HepG2 (cell line): ENCODE measurements around the gene AKAP6. TPM values are rescaled to one million over a fixed set of nuclear protein-coding genes. Genes with fewer than 3 reads are reported as not detected.

Source experiments
- ATAC-seq: fragments of 200-7000 bp; cut with Tn5 transposase; 3 replicates; pipeline ENCODE4 v1.9.1; 2020; ENCODE audit warnings: mild to moderate bottlenecking, moderate library complexity
- BruUV-seq: library from RNA; stranded (reverse); fragments of 400-500 nt; replicated peaks from 2 replicates; lab custom pipeline; 2021; lab: Mats Ljungman, UMichigan
- CTCF ChIA-PET: fragments of 300-600 bp; formaldehyde crosslinking; extraction: SDS; loops from one replicate; lab custom pipeline; 2021; ENCODE audit warnings: low total read pairs, inconsistent platforms, low intra/inter-chr PET ratio; lab: Yijun Ruan, JAX
- POLR2A ChIA-PET: fragments of 350-600 bp; sonication (Branson Sonifier 250); formaldehyde crosslinking; loops from one replicate; lab custom pipeline; 2020; ENCODE audit warnings: antibody characterized with exemption, inconsistent platforms; lab: Yijun Ruan, JAX
- DNase-seq: peaks from one replicate; pipeline ENCODE4 v3.0.0-alpha.2; 2015; ENCODE audit warnings: low spot score
- FAIRE-seq: peaks from 3 replicates; lab custom pipeline; 2011; peaks lifted over from hg19 to GRCh38; lab: Jason Lieb, UNC
- H2AFZ ChIP-seq: one replicate; pipeline ENCODE4 v1.6.1; 2011; ENCODE audit warnings: low read length, inconsistent platforms
- H3K27ac ChIP-seq: fragments of 300-600 bp; 3 replicates; pipeline ENCODE4 v1.8.0; 2011; ENCODE audit warnings: mixed run types, mild to moderate bottlenecking, mixed read lengths, low read length, inconsistent platforms; ENCODE audit not compliant: insufficient read depth; ENCODE audit errors: extremely low read length
- H3K27me3 ChIP-seq, 2 experiments: fragments of 200-600 bp in 1 of 2; 2 replicates in 1 of 2; 3 replicates in 1 of 2; pipeline versions ENCODE4 v1.6.0 to v1.8.0; 2011; ENCODE audit warnings: low read length in 2 of 2, mild to moderate bottlenecking in 2 of 2, moderate library complexity in 2 of 2, inconsistent platforms in 1 of 2; ENCODE audit not compliant: insufficient read depth in 2 of 2, control insufficient read depth in 1 of 2
- H3K36me3 ChIP-seq, 2 experiments: fragments of 200-600 bp in 1 of 2; replicated peaks in 1 of 2; 2 replicates in 1 of 2; 3 replicates in 1 of 2; pipeline versions ENCODE4 v1.5.1 to v1.8.0; 2011; ENCODE audit warnings: low read length in 2 of 2, inconsistent platforms in 1 of 2; ENCODE audit not compliant: insufficient read depth in 2 of 2, control insufficient read depth in 1 of 2
- H3K4me1 ChIP-seq: 2 replicates; pipeline ENCODE4 v1.5.1; 2012; ENCODE audit warnings: low read length, inconsistent platforms; ENCODE audit not compliant: insufficient read depth
- H3K4me2 ChIP-seq: 2 replicates; pipeline ENCODE4 v1.6.0; 2011; ENCODE audit warnings: low read depth, low read length, inconsistent platforms
- H3K4me3 ChIP-seq, 3 experiments: fragments of 200-600 bp in 1 of 3; sonication (generic), shearing (Covaris generic) in 1 of 3; replicated peaks in 1 of 3; 2 replicates each; pipeline ENCODE4 v1.5.1; 2011 to 2016; ENCODE audit warnings: low read length in 3 of 3, inconsistent platforms in 2 of 3, low read depth in 2 of 3, mild to moderate bottlenecking in 2 of 3, control low read depth in 1 of 3, mixed read lengths in 1 of 3; ENCODE audit not compliant: insufficient read depth in 1 of 3
- H3K79me2 ChIP-seq: one replicate; pipeline ENCODE4 v1.6.1; 2011; ENCODE audit warnings: low read length, inconsistent platforms; ENCODE audit not compliant: insufficient read depth
- H3K9ac ChIP-seq: 2 replicates; pipeline ENCODE4 v1.6.0; 2011; ENCODE audit warnings: mild to moderate bottlenecking, low read depth, low read length, inconsistent platforms; ENCODE audit not compliant: insufficient read depth
- H3K9me3 ChIP-seq: 2 replicates; pipeline ENCODE4 v1.5.1; 2012; ENCODE audit warnings: mild to moderate bottlenecking, low read length
- H4K20me1 ChIP-seq: 2 replicates; pipeline ENCODE4 v1.6.0; 2011; ENCODE audit warnings: inconsistent platforms, mild to moderate bottlenecking, low read length, moderate library complexity; ENCODE audit not compliant: insufficient read depth
- ATF5 ChIP-seq: sonication (generic); formaldehyde crosslinking; IDR thresholded peaks from 2 replicates; pipeline ENCODE4 v1.4.0; 2020; ENCODE audit warnings: mild to moderate bottlenecking, low read depth, missing genetic modification reagents
- CENPT ChIP-seq: sonication (generic); formaldehyde crosslinking; IDR thresholded peaks from 2 replicates; pipeline ENCODE4 v1.8.0; 2022; ENCODE audit warnings: low read depth, mild to moderate bottlenecking, moderate library complexity, missing genetic modification reagents
- FIP1L1 ChIP-seq: fragments of 200-400 bp; formaldehyde crosslinking; IDR thresholded peaks from 2 replicates; pipeline ENCODE4 v1.6.1; 2018; ENCODE audit warnings: low read depth, mild to moderate bottlenecking, low read length, moderate library complexity, borderline replicate concordance; ENCODE audit not compliant: insufficient read depth
- JUN ChIP-seq: sonication (generic); formaldehyde crosslinking; IDR thresholded peaks from 2 replicates; pipeline ENCODE4 v1.4.0; 2020; ENCODE audit warnings: mild to moderate bottlenecking, missing genetic modification reagents
- KDM2A ChIP-seq: sonication (generic); formaldehyde crosslinking; IDR thresholded peaks from 2 replicates; pipeline ENCODE4 v1.4.0; 2020; ENCODE audit warnings: low read depth, missing genetic modification reagents, borderline replicate concordance
- MAF1 ChIP-seq: sonication (generic); formaldehyde crosslinking; IDR thresholded peaks from 2 replicates; pipeline ENCODE4 v1.5.0; 2020; ENCODE audit warnings: missing genetic modification reagents, borderline replicate concordance
- NR2C2 ChIP-seq: sonication (generic); formaldehyde crosslinking; IDR thresholded peaks from 2 replicates; pipeline ENCODE4 v1.4.0; 2020; ENCODE audit warnings: missing genetic modification reagents, mild to moderate bottlenecking, moderate library complexity, borderline replicate concordance
- PLRG1 ChIP-seq: fragments of 450-650 bp; conservative IDR thresholded peaks from 2 replicates; pipeline ENCODE4 v1.6.1; 2016
- RBM22 ChIP-seq: fragments of 200-400 bp; formaldehyde crosslinking; optimal IDR thresholded peaks from 2 replicates; pipeline ENCODE3; 2017; ENCODE audit warnings: mild to moderate bottlenecking, low read length, moderate library complexity
- SAFB2 ChIP-seq: sonication (generic); formaldehyde crosslinking; IDR thresholded peaks from 2 replicates; pipeline ENCODE4 v1.5.1; 2020; ENCODE audit warnings: missing genetic modification reagents, low read depth, mild to moderate bottlenecking, borderline replicate concordance
- SALL1 ChIP-seq: sonication (generic); formaldehyde crosslinking; IDR thresholded peaks from 2 replicates; pipeline ENCODE4 v1.8.0; 2022; ENCODE audit warnings: mild to moderate bottlenecking, missing genetic modification reagents
- SRF ChIP-seq: IDR thresholded peaks from 2 replicates; pipeline ENCODE4 v1.6.1; 2011; ENCODE audit warnings: mild to moderate bottlenecking, low read depth, low read length, moderate library complexity
- TBX2 ChIP-seq: sonication (generic); formaldehyde crosslinking; IDR thresholded peaks from 2 replicates; pipeline ENCODE4 v1.5.0; 2020; ENCODE audit warnings: missing genetic modification reagents, mild to moderate bottlenecking, borderline replicate concordance
- TCF12 ChIP-seq, 2 experiments: fragments of 450-650 bp in 1 of 2; sonication (generic) in 1 of 2; formaldehyde crosslinking in 1 of 2; IDR thresholded peaks; 2 replicates each; pipeline versions ENCODE4 v1.6.1 to v1.8.0; 2017 to 2022; ENCODE audit warnings: antibody characterized with exemption in 1 of 2, mild to moderate bottlenecking in 1 of 2, missing genetic modification reagents in 1 of 2, moderate library complexity in 1 of 2
- ZNF207 ChIP-seq: fragments of 450-650 bp; IDR thresholded peaks from 2 replicates; pipeline ENCODE4 v1.6.1; 2016; ENCODE audit warnings: antibody characterized with exemption, borderline replicate concordance
- ZNF543 ChIP-seq: sonication (generic); formaldehyde crosslinking; IDR thresholded peaks from 2 replicates; pipeline ENCODE4 v1.4.0; 2020; ENCODE audit warnings: mild to moderate bottlenecking, missing genetic modification reagents
- ZNF557 ChIP-seq: sonication (generic); formaldehyde crosslinking; IDR thresholded peaks from 2 replicates; pipeline ENCODE4 v1.4.0; 2020; ENCODE audit warnings: missing genetic modification reagents
- WGBS: methylation state at CpG from one replicate; pipeline ENCODE4 v1.1.6; 2017; ENCODE audit warnings: low lambda C conversion rate; 5-methylcytosine and 5-hydroxymethylcytosine counted together
- in situ Hi-C: cut with HindIII; loops from 2 replicates; pipeline ENCODE4 v1.10.0; 2017; ENCODE audit warnings: low pct_unique_long_range_greater_than_20kb; ENCODE audit not compliant: extremely low pct_ligation_motif_present
- intact Hi-C: fragments of 100-400 bp; cut with micrococcal nuclease; formaldehyde crosslinking; loops from one replicate; pipeline ENCODE4 v1.10.0; 2022; ENCODE audit not compliant: unreplicated experiment
- polyA plus RNA-seq, 8 experiments: library from polyadenylated mRNA; depleted of rRNA in 3 of 8; stranded (reverse) in 7 of 8; unstranded in 1 of 8; fragments of >200 nt; fragmentation: Illumina TruSeq in 4 of 8; extraction: Trizol in 4 of 8; gene quantifications; 2 replicates each; pipeline versions ENCODE4 v1.2.1 to v1.2.3, GENCODE V29; 2011 to 2016; ENCODE audit warnings: low read depth in 4 of 8, missing spikeins in 1 of 8, mixed read lengths in 1 of 8; ENCODE audit not compliant: insufficient read depth in 1 of 8
- total RNA-seq, 5 experiments: library from RNA; depleted of rRNA; stranded (reverse); fragments of >200 nt; fragmentation: Illumina TruSeq; extraction: Trizol; gene quantifications; 2 replicates each; pipeline ENCODE4 v1.2.3, GENCODE V29; 2016; ENCODE audit warnings: low read depth in 1 of 5
- TF ChIP-seq, protein P1 (sequence below): sonication (generic); formaldehyde crosslinking; IDR thresholded peaks from 2 replicates; pipeline ENCODE4 v1.8.0; 2022; ENCODE audit warnings: missing genetic modification reagents, mild to moderate bottlenecking, borderline replicate concordance
- TF ChIP-seq, protein P2 (sequence below): IDR thresholded peaks from 2 replicates; pipeline ENCODE4 v1.6.1; 2018; ENCODE audit warnings: missing genetic modification reagents, mild to moderate bottlenecking, missing compliant biosample characterization

AKAP6 gene
- total and polyA plus RNA-seq, 2 of the 13 experiments (the other 11 are each of a cell fraction or from before 2014, with no cell fraction given) = 1.4 TPM

DNA sequence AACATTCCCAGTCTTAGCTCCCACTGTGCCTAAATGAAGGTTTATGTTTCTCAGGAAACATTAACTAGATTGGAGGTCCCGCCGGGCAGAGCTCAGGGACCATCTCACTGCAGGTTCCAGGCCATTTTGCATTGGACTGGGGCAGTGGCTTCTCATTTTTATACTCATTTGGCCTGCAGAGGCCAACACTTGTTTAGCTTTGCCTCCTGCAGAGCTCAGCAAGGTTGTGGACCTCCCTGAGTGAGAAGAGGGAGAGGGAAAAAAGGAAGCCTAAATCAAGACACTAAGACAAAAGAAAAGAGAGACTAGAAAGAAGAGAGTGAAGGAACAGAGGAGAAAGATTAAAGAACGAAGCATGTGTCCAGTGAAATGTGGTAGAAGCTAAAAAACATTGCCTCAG is 280.3 kb downstream of the AKAP6 start:
- in situ Hi-C loops (no loop called here), intact Hi-C loops (no loop called here)
- H3K4me1 ChIP-seq = no peaks in the 10 kb centered on the region
- no peak for ATAC-seq
- no peak for DNase-seq
- no peak overlapping the region for H2AFZ ChIP-seq
- no peaks in the 10 kb centered on the region for H3K9me3 ChIP-seq
- no peak for TF ChIP-seq TBX2 (CRISPR knock-in tag)
- no peak for TF ChIP-seq MAF1
- no peak for TF ChIP-seq KDM2A (CRISPR knock-in tag)
- TF ChIP-seq NR2C2 (CRISPR knock-in tag) = no peak
- TF ChIP-seq, protein P1, sequence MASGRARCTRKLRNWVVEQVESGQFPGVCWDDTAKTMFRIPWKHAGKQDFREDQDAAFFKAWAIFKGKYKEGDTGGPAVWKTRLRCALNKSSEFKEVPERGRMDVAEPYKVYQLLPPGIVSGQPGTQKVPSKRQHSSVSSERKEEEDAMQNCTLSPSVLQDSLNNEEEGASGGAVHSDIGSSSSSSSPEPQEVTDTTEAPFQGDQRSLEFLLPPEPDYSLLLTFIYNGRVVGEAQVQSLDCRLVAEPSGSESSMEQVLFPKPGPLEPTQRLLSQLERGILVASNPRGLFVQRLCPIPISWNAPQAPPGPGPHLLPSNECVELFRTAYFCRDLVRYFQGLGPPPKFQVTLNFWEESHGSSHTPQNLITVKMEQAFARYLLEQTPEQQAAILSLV (CRISPR knock-in tag) = no peak
- TF ChIP-seq SAFB2 (CRISPR knock-in tag) = no peak
- TF ChIP-seq PLRG1 = no peak
- TF ChIP-seq SRF = no peak
- TF ChIP-seq CENPT = no peak
- TF ChIP-seq JUN (CRISPR knock-in tag) = no peak
- no peak for TF ChIP-seq ATF5 (CRISPR knock-in tag)
- no peak for TF ChIP-seq RBM22
- TF ChIP-seq SALL1 (CRISPR knock-in tag) = no peak
- no peak for TF ChIP-seq ZNF543
- TF ChIP-seq FIP1L1 = no peak
- TF ChIP-seq, protein P2, sequence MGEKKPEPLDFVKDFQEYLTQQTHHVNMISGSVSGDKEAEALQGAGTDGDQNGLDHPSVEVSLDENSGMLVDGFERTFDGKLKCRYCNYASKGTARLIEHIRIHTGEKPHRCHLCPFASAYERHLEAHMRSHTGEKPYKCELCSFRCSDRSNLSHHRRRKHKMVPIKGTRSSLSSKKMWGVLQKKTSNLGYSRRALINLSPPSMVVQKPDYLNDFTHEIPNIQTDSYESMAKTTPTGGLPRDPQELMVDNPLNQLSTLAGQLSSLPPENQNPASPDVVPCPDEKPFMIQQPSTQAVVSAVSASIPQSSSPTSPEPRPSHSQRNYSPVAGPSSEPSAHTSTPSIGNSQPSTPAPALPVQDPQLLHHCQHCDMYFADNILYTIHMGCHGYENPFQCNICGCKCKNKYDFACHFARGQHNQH (CRISPR knock-in tag) = no peak
- no peak for TF ChIP-seq ZNF557
- TF ChIP-seq TCF12 (IDR thresholded peaks at IDR 0.05) = no peak
- TF ChIP-seq TCF12 (CRISPR knock-in tag; IDR thresholded peaks at IDR 0.05) = no peak
- no peak for TF ChIP-seq ZNF207
- H3K4me3 ChIP-seq = no peak overlapping the region
- no peak overlapping the region for H3K9ac ChIP-seq
- BruUV-seq = no TSS peak
- no peak overlapping the region for H3K27ac ChIP-seq
- no peaks in the 10 kb centered on the region for H4K20me1 ChIP-seq
- ChIA-PET CTCF (no interaction called here), POLR2A (no interaction called here)
- H3K79me2 ChIP-seq = no peaks in the 10 kb centered on the region
- H3K36me3 ChIP-seq = no peaks in the 10 kb centered on the region
- WGBS = 4% methylated on average over 3 of the region's 3 CpGs
- H3K27me3 ChIP-seq = no peaks in the 10 kb centered on the region
- FAIRE-seq = no peak
- no peak overlapping the region for H3K4me2 ChIP-seq
